Femur (tissue), 1 donor: ENCODE measurements around the gene PRDM16.

Experiments
- DNase-seq: peaks from one replicate; pipeline ENCODE4 v3.0.0-alpha.2; 2017

The PRDM16 gene

DNA sequence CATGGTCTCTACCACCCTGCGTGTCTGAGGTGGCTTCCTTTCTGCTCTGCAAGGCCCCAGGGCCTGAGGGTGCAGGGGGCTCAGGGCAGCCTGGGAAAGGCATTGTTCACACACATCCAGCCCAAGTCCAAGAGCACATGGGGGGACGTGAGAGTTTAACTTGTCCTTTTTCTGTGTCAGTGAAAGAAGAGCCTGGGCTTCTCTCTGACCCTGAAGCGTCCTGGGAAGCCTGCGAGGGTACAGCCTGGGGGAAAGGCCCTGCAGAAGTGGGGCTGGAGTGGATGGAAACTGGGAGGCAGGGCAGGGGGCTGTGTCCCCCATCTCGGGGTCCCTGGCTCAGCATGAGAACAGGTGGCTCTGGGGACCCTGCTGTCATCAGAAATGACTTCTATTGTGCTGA lies 181.6 kb downstream of the PRDM16 start:
- no peak for DNase-seq

DNA sequence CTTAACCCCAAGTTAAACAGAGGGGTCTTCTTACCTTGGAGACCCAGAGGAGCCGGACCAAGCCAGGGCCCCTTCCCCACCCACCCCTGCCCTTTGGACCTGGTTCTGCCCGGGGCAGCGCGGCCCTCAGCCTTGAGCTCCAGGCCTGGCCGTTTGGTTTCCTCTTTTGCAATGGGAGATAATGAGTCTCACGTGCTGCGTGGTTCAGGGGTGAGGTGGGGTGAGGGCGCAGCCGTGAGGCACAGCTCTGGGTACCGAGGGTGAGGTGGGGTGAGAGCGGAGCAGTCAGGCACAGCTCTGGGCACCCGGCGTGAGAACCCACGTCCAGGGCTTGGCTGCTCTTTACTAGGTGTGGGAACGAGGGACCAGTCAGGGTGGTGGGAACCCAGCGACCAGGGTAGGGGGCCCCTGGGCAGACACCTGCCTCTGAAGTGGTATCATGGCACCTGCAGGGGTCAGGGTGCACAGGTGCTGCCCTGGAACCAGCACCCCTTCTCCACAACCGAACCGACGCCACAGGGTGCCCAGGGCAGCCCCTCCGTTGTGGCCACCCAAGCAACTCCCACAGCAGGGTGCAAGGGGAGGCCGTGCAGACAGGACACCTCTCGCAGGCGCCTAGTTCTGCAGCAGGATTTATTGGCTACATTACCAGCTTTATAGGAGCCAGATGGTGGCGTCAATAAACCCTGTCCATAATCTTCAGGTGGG lies 182.2 kb downstream of the PRDM16 start:
- DNase-seq, result no peak

DNA sequence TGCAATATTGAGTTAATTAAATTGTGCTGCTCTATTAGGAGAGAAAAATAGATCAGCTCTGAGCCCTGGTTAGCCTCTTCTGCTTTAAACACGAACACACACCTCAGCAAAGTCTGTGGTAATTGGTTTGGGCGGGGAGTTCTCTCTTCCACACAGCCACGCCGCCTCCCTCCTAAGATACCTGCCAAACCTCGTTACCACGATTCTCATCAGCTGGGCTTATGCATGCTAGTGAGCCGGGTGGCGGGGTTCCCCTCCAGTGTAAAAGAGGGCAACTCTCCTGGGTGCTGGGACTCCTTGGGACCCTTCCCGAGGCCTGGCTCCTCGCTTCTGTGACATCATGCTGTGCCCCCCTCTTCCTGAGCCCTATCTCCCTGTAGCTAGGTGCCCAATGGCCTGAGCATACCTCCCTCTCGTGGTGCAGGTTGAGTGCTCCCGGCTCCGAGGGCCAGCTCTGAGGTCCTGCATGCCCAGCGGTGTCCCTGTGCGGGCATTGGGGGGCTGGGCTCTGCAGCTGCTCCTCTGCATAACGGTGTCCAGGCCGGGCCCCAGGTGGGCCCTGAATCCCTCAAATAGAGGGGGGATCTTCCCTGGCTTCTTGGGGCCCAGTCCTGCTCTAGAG lies 182.9 kb downstream of the PRDM16 start:
- DNase-seq, result no peak

DNA sequence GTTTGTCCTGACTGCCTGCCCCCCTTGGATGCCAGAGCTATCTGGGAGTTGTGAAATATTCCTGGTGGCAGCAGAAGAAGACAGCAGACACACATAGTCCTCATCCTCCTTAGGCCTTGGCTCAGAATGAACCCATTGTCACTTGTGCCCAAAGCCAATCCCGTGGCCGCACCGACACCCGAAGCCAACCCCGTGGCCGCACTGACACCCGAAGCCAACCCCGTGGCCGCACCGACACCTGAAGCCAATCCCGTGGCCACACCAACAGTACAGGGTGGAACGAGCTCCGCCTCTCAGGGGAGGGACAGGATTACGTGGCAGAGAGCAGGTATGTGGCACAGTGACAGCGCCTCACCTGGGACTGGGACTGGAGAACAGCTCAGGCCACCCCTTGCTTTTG lies 186.7 kb downstream of the PRDM16 start:
- no peak for DNase-seq

DNA sequence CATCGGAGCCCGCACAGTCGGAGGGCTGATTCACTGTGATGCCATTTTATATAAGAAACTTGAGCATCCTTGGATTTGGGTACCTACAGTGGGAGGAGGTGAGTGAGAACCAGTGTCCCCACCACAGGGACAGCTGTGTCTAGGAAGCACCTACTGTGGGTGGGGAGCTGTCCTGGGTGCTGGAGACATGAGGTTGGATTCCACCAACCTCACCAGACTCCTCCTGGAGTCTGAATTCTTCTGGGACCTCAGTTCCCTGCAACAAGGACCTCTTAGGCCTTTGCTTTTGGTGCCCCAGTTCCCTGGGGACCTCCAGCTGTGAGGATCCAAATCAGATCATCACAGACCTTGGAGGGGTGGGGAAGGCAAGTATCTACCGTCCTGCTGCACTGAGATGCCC lies 188.8 kb downstream of the PRDM16 start:
- no peak for DNase-seq

DNA sequence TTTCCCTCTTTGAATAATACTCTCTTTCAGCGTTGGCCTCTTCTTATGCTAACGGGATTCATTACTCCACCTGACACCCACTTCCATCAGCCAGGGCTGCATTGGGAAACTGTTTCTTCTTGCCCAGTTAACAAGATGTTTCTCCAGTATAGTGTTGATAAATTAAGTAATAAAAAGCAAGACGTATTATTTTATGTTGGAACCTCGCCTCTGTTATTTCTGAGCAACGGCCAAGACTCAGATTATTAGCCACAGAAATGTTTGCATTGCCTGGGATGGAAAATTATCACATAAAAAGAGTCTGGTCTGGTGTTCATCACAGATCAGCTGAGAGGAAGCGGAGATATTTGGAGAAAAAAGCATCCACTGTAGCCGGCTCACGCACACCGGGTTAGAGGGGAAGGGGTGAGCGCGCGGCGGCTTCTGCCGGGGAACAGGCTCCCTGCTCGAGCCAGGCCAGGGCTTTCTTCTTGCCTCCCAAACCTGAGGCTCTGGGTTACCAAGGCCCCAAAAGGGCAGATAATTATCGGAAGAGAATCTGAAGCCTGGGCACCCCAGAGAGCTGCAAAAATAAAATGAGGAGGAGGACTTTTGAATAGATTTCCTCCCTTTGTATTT lies 189.5 kb downstream of the PRDM16 start:
- no peak for DNase-seq

DNA sequence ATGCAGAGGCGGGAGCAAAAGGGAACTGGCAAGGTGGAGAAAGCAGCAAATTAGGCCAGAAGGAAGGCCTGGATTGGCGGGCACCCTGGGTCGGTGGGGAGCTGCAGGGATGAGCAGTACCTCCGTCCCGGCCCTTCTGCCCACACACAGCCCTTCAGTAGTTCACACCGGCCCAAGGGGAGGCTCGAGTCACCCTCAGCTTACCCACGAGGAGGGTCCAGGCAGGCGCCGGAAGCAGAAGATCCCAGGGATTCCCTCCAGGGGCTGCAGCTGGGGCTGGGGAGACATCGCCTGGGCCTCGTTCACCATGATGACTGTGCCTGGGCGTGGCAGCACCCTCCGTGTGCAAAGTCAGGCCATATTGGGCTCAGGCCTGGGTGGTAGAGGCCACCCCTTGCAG lies 190.0 kb downstream of the PRDM16 start:
- no peak for DNase-seq

DNA sequence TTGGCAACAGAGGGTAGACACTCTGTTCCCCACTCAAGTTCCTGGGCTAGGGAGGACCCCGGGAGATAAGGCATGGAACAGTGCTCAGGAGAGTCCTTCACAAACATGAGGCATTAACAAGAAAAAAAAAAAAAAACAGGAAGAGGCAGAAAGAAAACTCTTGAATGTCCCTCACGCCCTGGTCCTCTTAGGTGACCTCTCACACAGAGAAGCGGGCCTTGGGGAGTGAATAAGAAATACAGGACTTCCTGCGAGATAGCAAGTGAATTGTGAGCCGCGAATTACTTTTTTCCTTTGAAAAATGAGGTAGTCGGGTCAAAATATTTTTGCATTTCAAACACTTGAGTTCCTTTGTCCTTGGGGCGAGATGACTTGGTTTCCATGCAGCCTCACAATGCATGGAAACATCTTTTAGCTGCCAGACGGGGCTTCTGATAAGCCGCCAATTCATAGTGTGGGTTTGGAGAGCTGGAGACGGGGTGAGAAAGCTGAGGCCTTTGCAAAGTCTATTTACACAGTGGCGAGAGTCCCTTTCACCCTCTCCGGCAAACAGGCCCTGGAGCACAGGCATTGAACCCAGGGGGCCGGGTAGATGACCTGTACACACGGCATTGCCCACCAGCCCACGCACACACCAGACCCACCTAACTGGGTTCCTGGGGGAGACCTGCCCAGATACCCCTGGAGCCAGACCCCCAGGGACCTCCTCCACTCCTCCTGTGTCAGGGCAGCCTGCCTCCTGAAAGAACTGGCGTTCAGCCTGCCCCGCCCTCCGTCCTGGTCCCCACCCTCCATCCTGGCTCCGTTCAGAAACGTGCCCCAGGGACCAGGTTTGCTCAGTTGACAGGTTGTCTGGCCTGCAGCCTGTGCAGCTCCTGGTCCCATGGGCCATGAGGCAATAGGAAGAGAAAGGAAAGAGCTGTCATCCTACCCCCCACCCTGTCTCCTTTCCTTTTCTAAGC lies 192.3 kb downstream of the PRDM16 start:
- no peak for DNase-seq

DNA sequence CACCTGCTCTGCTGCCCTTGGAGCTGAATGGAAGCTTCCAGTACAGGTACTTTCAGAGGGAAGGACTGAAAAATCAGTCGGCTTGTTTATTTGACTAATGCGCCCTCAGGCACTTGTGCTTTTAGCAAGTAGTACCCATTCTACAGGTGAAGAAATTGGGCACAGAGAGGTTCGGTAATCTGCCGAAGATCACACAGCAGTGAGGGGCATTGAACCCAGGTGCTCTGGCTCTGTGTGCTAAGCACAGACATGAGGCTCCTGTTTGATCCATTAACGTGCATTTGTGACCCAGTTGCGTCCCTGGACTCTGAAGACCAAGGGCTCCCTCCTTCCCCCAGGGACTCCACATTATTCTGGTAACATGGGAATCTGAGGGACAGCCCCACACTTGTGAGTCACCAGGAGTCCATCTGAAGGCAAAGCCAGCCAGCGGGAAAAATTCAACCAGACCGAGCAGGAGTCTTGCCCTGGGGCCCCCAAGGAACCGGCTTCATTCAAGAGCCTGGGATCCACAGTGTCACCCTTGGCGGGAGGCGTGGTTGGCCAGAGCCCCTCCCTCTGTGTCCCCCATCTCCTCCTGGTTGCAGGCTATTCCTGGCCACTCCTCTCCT lies 193.1 kb downstream of the PRDM16 start:
- DNase-seq, result no peak

DNA sequence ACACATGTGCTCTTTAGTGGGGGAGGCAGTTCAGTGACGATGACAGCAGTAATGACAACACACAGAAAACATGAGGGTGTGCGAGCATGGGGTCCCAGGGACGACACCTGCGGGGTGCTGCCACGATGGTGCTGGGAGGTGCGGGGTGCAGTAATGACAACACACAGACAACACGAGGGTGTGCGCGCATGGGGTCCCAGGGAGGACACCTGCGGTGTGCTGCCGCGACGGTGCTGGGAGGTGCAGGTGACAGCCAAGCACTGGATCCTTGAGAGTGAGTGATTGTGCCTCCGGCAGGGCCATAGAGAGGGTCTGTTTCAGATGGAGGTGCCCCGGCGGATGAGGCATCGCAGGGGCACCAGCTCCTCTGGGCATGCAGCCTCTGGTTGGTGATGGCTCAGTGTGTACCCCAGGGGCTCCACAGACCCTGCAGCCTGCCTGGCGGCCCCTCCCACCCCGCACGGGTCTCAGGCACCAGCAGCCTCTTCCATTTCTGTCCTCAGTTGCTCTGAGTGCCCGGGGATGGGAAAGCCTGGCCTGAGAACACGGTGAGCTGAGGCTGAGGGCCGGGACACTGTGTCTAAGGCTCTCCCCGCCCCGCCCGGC lies 193.8 kb downstream of the PRDM16 start:
- DNase-seq, result no peak

DNA sequence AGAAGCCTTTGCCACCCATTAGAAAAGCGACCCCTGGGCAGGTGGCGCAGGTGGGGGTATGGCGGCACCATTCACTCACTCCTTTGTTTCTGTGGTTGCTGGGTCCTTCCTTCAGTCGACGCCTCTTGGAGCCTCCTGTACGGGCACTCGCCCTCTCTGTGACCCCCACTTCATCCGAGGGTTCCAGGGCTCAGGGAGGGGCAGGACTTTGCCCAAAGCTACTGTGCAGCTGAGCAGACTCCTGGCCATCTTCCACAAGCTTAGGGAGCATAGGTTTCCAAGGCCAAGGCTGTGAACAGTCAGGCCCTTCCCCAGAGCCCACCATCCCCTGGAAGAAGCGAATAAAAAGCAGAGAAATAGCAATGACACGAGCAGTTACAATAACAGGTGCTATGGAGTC lies 194.8 kb downstream of the PRDM16 start:
- DNase-seq, result no peak

DNA sequence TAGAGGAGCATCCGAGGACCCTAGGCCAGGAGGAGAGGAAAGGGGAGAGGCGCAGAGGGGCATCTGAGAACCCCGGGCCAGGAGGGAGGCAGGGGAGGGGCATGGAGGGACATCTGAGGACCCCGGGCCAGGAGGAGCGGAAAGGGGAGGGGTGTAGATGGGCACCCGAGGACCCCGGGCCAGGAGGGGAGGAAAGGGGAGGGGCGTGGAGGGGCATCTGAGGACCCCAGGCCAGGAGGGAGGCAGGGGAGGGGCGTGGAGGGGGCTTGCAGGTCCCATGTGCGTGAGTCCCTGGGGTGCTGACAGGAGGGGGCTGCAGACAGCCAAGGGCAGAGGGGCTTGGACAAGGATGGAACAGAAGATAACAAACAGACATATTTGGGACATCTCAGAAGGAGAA lies 195.5 kb downstream of the PRDM16 start:
- DNase-seq, result no peak

DNA sequence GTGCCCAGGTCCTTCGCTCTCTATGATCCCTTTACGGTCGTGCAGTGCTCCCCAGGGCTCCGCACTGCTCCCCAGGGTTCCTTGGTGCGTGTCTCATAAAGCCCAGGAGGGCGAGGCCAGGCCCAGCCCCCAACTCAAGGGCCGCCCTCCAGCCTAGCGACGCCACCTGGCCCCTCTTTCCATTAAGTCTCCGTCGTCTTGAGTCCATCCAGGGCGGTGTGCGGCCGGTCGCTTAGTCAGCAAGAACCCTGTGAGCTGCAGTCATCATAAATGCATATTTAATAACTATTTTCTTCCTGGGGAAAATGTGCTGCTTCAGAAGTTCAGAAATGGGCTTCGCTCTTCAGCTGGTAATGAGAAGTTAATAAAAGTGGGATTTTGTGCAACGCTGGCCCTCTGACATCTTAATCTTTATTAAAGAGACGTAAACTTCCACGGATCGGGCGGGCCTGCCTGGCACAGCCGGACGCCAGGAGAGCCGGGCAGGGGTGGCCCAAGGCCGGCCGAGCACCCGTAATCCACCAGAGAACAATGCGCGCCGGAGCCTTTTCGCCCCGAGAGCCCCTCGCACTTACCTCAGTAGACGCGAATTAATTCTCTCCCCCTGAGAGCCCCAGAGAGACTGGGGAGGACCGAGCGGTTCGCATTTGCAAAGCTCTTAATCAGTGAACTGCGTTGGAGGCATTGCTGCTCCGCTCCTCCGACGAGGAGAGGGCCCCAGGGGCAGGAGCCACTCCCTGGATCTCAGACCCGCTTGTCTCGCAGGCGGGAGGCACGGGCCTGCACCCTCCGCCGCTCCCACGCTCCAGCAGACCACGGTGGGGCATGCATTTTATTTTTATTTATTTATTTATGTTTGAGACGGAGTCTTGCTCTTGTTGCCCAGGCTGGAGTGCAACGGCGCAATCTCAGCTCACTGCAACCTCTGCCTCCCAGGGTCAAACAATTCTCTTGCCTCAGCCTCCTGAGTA lies 197.1 kb downstream of the PRDM16 start:
- DNase-seq, result no peak

DNA sequence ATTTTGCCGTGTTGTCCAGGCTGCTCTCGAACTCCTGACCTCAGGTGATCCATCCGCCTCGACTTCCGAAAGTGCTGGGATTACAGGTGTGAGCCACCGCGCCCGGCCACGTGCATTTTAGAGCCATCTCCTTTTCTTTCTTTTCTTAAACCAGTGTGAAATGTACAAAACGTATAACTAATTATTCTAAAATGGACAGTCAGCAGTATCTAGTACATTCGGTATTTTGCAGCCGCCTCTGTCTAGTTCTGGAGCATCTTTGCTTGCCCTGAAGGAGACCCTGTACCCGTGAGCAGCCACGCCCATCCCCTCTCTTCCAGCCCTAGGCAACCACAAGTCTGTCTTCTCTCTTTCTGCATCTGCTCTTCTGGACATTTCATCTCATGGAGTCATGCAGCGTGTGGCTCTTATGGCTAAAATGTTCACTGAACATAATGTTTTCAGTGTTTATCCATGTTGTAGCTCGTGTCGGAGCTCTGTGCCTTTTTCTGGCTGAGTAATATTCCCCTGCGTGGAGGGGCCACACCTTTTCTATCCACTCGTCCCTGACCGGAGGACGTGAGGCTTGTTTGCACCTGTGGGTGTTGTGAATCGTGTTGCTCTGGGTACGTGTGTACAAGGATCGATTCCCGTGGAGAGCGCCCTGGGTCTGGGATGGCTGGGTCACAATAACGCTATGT lies 198.0 kb downstream of the PRDM16 start:
- DNase-seq, result no peak

DNA sequence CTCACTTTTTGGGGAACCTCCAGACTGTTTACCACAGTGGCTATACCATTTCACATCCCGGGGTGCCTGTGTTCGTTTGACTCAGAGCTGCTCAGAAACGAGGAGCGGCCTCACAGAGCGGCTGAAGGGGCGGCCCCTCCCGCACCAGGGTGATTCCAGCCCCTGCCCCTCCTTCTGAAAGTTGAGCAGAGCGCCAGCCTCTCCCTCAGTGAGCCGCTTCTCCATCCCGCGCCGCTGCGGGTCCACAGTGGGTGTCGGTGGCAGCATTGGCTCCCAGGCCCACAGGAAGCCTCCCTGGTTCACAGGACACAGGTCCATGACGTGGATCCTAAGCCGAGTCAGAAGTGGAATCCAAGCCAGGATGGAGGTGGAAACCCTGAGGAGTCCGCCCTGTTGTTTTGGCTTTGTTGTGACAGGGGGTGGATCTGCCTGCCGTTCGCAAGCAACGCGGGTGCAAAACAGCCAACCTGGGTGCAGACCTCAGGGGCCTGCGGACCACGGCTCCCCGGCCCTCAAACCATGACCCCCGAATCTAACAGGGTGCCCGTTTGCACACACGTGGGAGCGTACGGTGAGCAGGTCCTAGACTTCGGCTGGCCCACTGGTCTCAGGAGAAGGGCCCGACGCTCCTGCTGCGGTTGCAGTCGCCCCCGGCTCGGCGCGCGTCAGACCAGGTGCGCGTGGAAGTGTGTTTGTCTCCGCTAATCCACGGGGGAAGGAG lies 198.7 kb downstream of the PRDM16 start:
- no peak for DNase-seq

DNA sequence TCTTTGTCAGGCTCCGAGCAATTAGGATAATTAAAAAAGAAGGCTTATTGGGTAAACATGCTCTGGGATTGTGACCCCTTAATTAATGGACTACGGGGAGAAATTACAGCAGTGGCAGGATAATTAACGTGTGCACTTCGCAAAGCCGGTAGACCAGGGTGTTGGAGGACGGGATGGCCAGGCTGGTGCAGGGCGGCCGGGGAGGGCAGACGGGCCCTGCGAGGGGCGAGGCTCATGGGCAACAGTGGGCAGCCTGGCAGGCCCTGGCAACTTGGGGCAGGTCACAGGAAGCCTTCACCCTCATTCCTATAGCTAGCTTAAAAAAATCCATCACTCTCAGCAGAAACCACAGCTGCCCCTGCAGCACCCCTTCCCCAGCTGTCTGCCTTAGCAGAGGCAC lies 199.3 kb downstream of the PRDM16 start:
- no peak for DNase-seq

DNA sequence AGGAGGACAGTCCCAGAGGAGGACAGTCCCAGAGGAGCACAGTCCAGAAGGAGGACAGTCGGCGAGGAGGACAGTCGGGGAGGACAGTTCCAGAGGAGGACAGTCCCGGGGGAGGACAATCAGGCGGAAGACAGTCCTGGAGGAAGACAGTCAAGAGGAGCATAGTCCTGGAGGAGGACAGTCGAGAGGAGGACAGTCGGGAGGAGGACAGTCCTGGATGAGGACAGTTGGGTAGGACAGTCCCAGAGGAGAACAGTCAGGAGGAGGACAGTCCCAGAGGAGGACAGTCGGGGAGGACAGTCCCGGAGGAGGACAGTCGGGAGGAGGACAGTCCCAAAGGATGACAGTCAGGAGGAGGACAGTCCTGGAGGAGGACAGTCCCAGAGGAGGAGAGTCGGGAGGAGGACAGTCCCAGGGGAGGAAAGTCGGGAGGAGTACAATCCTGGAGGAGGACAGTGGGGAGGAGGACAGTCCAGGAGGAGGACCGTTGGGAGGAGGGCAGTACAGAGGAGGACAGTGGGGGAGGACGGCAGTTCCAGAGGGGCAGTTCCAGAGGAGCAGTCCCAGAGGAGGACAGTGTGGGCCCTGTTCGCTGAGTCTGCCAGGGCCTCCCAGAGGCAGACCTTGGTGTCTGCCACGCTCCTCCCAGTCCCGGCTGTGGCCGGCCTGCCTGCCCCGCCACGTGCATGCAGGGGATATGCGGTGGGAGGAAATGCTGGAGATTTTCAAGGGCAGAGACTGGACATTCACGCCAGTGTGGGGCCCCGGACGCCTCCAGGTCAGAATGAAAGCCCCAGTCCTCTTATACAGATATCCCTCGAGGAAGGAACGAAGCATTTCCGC lies 201.6 kb downstream of the PRDM16 start:
- DNase-seq, result no peak

DNA sequence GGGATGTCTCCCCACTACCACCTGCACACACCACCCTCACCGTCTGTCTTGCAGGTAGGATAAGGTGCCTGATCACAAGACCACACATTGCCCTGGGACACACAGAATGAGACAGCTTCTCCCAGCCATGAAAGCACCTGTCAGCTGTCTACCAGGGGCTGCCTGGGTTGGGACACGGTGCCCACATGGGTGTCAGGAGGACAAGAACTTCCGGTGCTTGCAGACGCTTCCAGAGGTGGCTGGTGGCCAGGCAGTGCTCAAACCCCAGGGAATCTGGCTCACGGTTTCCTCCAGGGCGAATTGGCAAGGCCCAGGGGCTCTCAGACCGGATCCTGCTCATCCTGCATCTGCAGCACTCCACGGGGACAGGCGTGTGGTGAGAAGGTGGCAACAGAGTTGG lies 202.9 kb downstream of the PRDM16 start:
- no peak for DNase-seq
